HG02642 (cell line): ENCODE data around the gene ACOXL.

ENCODE experiments used
- ATAC-seq: cut with Tn5 transposase; IDR thresholded peaks from one replicate; pipeline ENCODE4 v1.9.1; 2021; ENCODE audit warnings: mild to moderate bottlenecking; ENCODE audit not compliant: unreplicated experiment, poor library complexity

The ACOXL gene

DNA sequence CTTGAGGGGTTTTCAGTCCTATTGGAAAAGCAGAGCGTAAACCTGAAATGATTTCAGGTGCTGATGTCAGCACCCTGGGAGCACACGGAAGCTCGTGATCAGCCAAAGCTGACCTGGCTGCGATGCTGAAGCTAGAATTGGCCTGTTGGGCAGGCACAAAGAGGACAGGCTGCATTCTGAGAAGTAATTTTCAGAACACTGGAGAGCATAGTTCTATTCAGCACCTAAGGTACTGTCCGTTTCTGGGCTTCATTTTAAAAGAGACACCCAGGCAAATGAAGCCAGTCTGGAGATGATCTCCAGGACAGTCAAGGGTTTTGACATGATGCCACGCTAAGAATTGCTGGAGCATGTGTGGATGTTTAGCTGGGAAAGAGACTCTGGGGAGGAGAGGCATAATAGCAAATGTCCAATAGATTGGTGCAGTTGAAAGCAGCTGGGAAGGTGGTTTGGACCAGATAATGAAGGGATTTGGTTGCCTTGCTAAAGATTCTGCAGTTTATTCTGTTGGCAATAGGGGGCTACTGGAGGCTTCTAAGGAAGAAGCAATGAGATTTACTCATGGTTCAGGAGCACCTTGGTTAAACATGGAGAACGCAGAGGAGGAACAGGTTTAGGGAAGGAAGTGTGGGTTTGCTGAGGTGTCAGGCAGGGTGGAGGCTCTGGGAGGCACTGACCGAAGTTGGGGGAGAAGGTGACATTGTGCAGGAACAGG lies 86.6 kb downstream of the ACOXL start:
- ATAC-seq, result no peak

DNA sequence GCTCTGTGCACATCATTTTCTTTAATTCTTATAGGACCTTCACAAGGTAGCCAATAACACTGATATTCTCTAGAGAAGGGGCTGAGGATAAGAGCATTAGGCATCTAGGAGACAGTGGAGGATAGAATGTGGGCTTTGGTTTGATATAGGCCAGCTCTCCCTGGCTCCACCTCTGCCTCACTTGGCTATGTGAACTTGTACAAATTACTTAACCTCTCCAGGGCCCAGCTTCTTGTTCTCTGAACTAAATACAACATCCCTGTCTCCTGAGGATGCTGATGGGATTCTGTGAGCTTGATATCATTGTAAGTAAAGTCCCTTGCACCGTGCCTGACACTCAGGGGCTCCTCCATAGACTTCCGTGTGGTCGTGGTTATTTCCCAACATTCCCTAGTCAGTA lies 87.3 kb downstream of the ACOXL start:
- peak; percentile 34 for ATAC-seq

DNA sequence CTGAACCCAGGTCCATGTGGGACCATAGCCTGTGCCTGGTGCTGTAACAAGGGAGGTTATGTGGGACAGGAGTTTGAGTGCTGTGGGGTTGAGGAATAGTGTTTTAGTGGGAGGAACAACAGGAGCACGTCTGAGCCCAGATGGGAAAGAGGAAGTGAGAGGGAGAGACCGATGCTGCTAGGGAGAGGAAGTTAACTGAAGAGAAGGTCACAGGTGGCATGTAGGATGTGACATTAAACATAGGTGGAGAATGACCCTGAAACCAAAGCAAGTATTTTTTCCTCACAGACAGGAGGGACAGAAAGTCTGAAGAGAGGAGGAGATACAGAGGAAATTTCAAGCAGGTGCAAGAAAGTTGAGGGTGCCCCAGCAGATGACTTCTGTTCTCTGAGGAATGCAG lies 87.8 kb downstream of the ACOXL start:
- ATAC-seq, result peak; percentile 58

DNA sequence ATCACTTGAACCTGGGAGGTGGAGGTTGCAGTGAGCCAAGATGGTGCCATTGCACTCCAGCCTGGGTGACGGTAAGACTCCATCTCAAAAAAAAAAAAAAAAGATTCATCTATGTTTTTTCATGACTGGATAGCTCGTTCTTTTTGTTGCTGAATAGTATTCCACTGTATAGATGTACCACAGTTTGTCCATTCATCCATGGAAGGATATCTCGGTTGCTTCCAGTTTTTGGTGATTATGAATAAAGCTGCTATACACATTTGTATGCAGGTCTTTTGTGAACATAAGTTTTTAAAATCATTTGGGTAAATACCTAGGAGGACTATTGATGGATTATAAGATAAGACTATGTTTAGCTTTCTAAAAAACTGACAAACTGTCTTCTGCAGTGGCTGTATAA lies 90.8 kb downstream of the ACOXL start:
- no peak for ATAC-seq

DNA sequence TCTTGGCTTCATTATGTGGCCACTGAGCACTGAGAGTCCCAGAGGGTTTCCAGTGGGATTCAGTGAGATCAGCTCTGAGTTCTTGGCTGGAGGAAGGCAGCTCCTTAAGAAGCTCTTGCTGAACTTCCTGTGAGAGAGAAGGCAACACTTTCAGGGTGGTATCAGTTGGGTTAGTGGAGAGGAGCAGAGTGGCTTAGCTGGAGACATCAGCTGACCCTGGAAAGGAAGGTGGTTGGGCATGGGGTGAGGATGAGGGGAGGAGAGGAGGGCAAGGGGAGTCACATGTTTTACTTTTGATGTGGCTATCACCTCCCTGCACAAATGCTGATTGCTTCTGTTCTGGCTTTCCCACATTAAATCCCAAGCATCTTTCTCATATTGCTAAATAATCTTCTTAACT lies 95.1 kb downstream of the ACOXL start:
- no peak for ATAC-seq

DNA sequence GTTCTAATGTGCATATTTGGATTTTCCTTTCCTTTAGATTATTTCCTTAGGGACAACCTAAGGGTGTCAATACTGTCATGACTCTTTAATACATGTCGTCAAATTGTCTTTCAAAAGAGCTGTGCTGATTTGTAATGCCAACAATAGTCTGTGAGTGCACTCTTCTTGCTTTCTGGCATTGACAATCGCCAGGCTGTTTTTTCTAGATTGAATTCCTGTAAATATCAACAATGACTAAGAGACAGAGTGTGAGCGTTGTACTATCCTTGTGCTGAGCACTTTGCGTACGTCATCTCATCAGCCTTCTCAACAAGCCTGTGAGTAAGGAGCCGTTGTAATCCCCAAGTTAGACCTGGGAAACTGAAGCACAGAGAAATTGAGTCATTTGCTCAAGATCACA lies 96.0 kb downstream of the ACOXL start:
- ATAC-seq, result no peak

DNA sequence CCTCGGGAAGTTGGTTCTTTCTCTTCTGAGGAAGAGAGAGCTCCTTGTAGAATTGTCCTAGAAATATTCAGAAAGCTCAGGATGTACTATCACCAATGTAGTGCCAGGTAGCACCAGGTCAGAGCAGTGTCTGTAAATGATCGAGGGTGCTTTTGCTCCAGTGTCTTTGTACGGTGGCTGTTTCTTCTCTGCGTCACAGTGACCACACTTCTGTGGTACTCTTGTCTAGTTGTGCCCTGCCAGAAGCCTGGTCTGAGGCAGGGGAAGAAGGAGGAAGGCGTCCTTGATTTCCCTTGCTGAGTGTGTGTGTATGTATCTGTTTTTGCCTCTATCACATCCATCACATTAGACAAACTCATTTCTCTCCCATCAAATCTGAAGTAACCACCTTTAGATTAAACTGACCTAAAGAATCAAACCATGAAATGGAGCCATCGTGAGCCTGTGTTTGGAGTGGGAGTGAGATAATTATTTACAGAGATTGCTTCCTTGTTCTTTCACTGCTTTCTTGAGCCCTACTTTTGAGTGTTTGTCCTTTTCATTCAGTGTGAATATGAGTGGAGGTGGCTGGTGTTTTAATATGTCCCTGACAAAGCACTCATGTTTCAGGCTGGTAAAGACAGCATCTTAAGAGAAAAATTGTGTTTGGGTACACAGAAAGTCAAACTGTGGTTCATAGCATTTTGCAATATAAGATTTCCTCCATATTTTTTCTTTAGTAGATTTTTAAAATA lies 97.2 kb downstream of the ACOXL start:
- ATAC-seq, result no peak

DNA sequence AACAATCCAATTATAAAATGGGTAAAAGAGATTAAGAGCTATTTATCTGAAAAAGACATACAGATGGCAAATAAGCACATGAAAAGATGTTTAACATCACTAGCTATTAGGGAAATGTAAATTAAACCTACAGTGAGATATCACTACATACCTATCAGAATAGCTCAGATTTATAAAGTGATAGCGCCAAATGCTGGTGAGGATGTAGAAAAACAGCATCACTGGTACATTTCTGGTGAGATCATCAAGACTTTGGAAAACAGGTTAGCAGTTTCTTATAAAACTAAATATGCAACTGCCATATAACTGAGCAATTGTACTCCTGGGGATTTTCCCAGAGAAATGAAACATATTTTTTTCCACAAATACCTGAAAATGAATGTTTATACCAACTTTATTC lies 100.4 kb downstream of the ACOXL start:
- ATAC-seq, result no peak

DNA sequence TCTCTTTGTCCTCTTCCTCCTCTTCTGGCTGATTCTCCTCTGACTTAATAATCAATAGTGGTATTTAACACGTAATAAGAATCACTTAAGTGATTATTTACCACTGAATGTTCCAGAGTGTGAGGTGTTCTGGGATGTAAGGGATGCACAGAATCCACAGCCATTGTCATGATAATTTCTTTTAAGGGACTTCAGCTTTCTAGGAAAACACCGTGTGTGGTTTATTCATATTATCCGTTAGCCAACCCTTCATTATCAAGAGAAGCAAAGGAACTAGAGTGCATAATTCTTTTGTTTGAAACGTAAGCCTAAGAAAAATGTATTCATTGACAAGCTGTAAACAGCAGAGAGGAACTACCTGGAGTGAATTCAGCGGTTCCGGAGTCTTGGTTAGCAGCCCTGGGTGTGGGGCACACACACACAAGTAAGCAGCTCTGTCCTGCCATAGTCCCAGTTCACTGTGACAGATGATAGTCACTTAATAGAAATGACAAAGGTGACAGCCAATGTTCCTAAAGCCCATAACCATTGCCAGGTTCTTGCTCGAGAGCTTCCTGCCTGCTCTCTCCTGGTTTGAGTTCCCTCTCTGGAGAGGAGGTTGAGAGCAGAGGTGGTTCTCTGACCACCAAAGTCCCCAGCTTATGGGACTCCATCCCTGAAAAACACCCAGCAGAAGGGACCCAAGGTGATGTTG lies 101.9 kb downstream of the ACOXL start:
- ATAC-seq, result no peak

DNA sequence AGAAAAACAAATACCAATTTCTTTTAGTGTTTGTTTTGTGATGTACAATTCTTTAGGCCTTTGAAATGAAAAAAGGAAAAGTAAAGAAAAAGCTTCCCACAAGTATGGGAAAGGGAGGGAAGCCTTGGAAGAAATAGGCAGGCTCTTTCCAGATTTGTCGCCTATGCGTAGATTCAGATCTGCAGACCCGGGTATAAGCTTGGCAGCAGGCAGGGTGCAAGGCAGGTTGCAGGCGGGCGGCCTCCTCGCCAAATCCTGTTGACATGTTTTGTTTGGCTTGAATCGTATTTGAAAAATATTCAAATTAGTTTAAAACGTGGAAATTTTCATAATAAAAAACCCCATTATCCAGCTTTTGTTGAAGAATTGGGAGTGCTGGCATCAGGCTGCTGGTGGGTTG lies 104.3 kb downstream of the ACOXL start:
- no peak for ATAC-seq

DNA sequence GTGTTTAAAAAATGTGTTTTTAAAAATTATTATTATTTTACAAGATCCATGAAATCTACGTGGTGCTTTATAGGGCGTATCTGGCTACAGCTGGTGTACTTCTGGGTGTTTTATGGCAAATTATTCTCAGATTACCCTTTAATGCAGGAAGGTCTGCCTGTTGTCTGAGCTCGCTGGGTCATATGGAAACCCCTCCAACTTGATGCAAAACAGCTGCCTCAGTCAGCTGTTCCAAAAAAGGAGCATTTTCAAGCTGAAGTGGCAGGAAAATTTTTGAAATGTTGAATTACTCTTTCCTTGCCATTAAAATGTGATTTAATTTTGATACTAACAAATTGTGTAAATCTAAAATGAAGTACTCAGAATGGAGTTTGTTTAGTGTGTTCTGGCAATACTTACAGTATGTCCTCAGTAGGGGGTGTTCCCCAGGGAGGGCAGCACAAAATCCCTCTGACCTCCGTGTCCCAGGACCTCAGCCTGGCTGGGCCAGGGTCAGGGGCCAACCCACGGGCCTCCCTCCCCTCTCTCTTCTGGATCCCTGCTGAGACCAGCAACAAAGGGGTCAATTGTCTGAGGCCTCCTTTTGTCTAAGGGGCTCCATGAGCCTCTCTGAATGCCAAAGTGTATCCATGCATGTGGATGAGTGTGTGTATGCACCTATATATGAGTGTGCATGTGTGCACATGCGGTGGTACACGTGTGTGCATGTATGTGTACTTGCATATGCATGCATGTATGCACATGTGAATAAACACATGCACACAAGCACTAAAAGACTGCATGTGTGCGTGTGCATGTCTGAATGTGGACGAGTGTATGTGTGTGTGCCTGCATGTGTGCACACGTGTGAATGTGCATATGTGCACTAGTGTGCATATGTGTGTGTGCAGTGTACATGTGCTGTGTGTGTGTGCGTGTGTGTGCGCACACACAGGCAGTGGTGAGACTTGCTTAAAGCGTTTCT lies 105.4 kb downstream of the ACOXL start:
- no peak for ATAC-seq

DNA sequence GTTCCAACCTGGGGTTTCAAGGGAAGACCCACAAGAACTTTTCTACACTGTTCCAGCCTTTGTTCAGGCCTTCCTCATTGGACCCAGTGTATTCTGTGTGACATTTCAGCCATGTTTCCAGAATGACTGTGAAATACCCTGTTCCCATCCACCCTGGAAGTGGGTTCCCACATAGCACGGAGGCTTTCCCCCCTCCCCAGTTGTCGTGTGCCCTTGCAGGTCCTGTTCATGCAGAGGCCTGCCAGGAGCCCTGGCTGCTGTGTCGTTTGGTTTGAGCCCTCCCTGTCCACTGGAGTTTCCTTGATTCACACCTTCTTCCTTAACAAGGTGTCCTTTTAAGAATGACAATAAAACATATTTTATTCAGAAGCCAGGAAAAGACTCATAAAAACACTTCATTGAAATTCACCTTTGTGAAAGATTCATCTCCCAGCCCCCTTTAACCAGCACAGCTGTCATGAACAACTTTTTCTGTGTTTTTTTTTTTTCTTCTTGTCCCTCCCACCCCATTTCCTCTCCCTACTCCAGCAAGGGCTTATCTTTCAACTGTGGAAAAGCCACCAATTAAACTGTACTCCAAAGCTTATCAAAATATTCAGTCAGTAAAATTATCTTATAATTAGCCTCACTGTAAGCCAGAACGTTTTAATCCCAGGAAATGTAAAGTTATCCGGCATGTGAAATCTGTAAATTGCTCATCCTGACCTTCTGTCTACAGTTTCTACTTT lies 106.4 kb downstream of the ACOXL start:
- no peak for ATAC-seq

DNA sequence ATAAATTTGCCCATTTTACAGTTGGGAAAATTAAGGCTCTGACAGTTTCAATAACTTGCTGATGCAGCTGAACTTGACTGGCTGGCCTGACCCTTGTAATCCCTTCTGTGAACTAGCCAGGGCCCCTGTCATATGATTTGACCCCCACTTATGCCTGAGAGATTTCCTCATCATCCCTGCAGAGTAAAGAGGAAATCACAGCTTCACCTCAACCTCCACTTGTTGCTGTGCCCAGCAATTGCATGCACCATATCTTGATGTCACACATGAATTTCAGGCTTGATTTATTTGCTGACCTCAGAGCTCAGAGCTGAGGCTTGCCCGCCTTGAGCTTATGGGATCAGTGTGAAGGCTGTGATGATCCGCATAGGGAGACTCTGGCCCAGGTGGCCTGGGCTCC lies 108.1 kb downstream of the ACOXL start:
- ATAC-seq, result no peak

DNA sequence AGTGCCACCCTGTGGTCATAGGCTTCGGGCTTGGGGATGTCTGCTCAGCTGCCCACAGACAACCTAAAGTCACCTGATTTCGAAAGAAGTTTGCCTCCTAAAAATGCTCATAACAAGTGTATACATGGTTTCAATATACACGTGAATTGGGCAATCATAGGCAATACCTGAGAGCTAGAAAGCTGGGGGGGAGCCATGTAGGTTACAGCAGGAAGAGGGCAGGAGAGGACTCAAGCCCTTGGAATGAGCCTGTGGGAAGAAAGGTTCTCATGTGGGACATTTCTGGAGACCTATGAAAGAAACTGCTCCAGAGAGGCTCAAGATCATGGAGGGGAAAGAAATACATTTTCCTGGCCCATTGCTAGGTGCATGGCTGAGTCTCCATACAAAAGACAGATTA lies 109.7 kb downstream of the ACOXL start:
- ATAC-seq, result no peak

DNA sequence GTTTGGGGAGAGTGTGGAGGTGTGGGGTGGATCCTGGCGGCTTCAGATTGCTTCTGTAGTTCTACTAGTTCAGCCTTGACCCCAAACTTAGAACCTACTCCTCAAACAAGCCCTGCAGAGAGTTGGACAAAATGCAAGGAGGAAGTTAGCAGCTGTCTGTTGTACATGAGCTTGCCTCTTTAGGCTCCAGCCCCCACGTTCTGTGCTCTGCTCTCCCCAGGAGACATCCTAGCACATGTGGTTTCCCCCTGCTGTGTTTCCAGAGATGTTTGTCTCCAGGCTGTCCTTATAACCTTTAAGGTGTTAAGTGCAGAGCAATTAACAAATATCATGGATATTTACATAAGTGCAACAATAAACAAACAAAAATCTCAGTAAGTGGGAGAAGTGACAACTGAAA lies 111.1 kb downstream of the ACOXL start:
- no peak for ATAC-seq

DNA sequence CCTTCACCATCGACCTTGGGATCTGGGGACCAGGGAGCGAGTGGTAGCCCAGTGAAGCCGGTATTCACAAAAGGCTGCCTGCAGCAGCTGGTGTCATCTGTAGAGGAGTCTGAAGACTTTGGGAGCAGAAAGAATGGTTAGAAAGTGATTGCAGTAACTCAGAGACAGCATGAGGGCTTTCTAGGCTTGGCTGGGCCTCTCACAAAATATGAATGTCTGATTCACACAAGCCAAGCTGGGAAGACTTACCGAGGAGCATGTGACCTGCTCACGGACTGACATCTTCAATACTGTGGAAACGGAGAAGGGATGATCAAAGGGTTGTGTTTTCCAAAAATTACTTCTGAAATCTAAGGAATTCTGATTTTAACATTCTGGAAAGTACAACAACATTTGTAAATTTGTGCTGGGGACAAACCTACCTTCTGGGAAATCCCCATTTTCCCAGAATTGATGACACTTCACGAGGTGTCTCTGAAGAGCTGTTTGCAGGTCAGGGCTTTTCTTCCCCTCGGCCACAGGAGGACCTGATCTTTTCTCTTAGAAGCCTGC lies 111.7 kb downstream of the ACOXL start:
- no peak for ATAC-seq

DNA sequence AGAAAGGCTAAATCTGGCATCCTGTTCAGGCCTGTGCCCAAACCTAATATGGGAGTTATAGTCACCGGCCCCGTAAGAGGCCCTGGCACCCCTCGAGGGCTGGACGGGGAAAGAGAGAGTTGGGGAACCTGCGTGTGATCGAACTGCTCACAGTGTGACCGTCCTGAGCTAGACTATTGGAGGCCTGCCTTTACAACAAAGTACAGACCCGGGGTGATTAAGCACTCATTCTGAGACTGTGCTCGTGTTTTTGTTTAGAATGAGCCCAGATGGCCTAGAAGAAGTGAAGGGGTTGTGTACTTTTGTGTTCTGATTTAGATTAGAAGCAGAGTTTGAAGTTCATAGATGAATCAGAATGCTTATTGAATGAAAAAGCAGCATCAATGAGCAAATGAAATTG lies 115.3 kb downstream of the ACOXL start:
- ATAC-seq, result no peak

DNA sequence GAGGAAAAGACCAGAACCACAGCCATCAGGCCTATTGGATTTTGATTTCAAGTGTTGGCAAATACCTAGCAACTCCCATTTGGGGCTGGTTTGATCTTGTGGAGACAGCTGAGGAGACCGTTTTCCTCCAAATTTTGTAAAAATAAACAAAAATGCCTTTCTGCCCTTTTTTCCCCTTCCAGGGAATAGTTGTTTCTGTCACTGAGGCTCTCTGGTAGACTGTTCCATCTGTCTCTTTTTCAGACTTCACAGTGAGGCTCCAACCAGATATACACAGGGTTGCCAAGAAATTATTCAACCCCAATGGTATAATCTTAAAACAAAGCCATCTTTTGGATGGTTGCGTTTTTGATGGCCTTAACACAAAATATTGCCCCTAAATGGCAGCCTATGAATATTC lies 115.7 kb downstream of the ACOXL start:
- no peak for ATAC-seq

DNA sequence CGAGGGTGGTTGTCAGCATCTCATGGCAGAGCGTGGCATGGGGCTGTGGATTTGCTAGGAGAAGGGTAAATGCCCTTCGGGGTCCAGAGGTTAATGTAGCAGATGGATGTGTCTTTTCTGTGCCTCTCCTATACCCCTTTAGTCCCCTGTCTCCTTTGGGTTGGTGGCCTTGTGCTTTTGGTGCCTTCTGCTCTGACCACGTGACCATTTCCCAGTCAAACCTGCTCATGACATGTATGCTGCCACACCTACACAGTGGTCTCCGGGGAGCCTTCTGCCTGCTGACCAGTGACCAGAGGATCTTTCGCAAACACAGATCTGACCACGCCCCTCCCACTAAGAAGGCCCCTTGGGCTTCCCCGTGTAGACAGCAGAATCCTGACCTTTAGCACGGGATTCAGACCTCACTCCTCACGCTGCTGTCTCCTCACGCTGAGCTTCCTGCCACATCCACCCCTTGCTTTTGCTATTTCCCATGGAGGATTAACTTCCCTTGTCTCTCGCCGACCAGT lies 116.2 kb downstream of the ACOXL start:
- ATAC-seq, result no peak
